HEK293 (cell line): ENCODE results near the gene TUBB2A.
"Not testable (repeated sequence)": the region's sequence is repeated elsewhere in the genome, so short reads cannot be mapped to it uniquely, and the experiment has no call there.

Source experiments
- CTCF ChIA-PET: fragments of 350-600 bp; formaldehyde crosslinking; extraction: SDS; loops from one replicate; lab custom pipeline; 2021; ENCODE audit warnings: antibody characterized with exemption; lab: Yijun Ruan, JAX
- POLR2A ChIA-PET: fragments of 300-600 bp; formaldehyde crosslinking; extraction: SDS; loops from one replicate; lab custom pipeline; 2020; ENCODE audit warnings: antibody characterized with exemption, inconsistent platforms; lab: Yijun Ruan, JAX
- H3K27ac ChIP-seq: fragments of 200-500 bp; sonication (Bioruptor generic); 2 replicates; pipeline ENCODE4 v1.5.1; 2014; ENCODE audit warnings: low read depth, low read length, control low read depth, inconsistent platforms; ENCODE audit errors: extremely low read depth
- H3K36me3 ChIP-seq, 2 experiments: fragments of 200-500 bp in 1 of 2; sonication (Bioruptor generic) in 1 of 2; 1 replicate in 1 of 2; 2 replicates in 1 of 2; pipeline ENCODE4 v1.5.1; 2014 to 2017; ENCODE audit warnings: inconsistent platforms in 2 of 2, low read length in 2 of 2; ENCODE audit not compliant: control insufficient read depth in 2 of 2, insufficient read depth in 1 of 2
- H3K4me1 ChIP-seq: fragments of 200-500 bp; sonication (Bioruptor generic); 2 replicates; pipeline ENCODE4 v1.5.1; 2014; ENCODE audit warnings: mild to moderate bottlenecking, low read length, inconsistent platforms; ENCODE audit not compliant: control insufficient read depth, insufficient read depth
- H3K4me3 ChIP-seq: 2 replicates; pipeline ENCODE4 v1.5.1; 2011; ENCODE audit warnings: low read depth, mild to moderate bottlenecking, control low read depth, low read length, moderate library complexity
- H3K9me3 ChIP-seq: fragments of 200-500 bp; sonication (Bioruptor generic); 2 replicates; pipeline ENCODE4 v1.5.1; 2014; ENCODE audit warnings: low read depth, low read length, inconsistent platforms; ENCODE audit not compliant: control insufficient read depth, insufficient read depth
- GLIS1 ChIP-seq: fragments of 450-650 bp; formaldehyde crosslinking; IDR thresholded peaks from 2 replicates; pipeline ENCODE4 v1.5.1; 2016; ENCODE audit warnings: missing biosample characterization, missing genetic modification characterization
- OSR2 ChIP-seq: fragments of 450-650 bp; formaldehyde crosslinking; IDR thresholded peaks from 2 replicates; pipeline ENCODE4 v1.5.1; 2016; ENCODE audit warnings: missing biosample characterization, missing genetic modification characterization
- SETDB1 ChIP-seq: IDR thresholded peaks from one replicate; pipeline ENCODE4 v1.6.1; 2017; ENCODE audit warnings: mild to moderate bottlenecking, low read length, moderate library complexity, mixed read lengths; ENCODE audit not compliant: insufficient read length
- ZBTB48 ChIP-seq: fragments of 450-650 bp; formaldehyde crosslinking; IDR thresholded peaks from 2 replicates; pipeline ENCODE4 v1.5.1; 2016; ENCODE audit warnings: missing biosample characterization, missing genetic modification characterization
- ZNF335 ChIP-seq: fragments of 450-650 bp; formaldehyde crosslinking; conservative IDR thresholded peaks from 2 replicates; pipeline ENCODE4 v1.5.1; 2016; ENCODE audit warnings: missing biosample characterization, missing genetic modification characterization
- ZNF341 ChIP-seq: fragments of 450-650 bp; formaldehyde crosslinking; IDR thresholded peaks from 2 replicates; pipeline ENCODE4; 2016; ENCODE audit warnings: low read depth, missing biosample characterization, missing genetic modification characterization
- ZNF394 ChIP-seq: fragments of 450-650 bp; formaldehyde crosslinking; IDR thresholded peaks from 2 replicates; pipeline ENCODE4 v1.5.1; 2016; ENCODE audit warnings: missing biosample characterization, missing genetic modification characterization, mild to moderate bottlenecking, moderate library complexity, borderline replicate concordance
- TF ChIP-seq, protein P1 (sequence below): fragments of 450-650 bp; formaldehyde crosslinking; IDR thresholded peaks from 2 replicates; pipeline ENCODE4 v1.5.1; 2016; ENCODE audit warnings: missing biosample characterization, missing genetic modification characterization, borderline replicate concordance
- TF ChIP-seq, protein P2 (sequence below): fragments of 450-650 bp; formaldehyde crosslinking; IDR thresholded peaks from 2 replicates; pipeline ENCODE4 v1.5.1; 2017; ENCODE audit warnings: missing biosample characterization, mild to moderate bottlenecking, missing genetic modification characterization, moderate library complexity
- TF ChIP-seq, protein P3 (sequence below): fragments of 450-650 bp; formaldehyde crosslinking; IDR thresholded peaks from 2 replicates; pipeline ENCODE4 v1.5.1; 2016; ENCODE audit warnings: missing biosample characterization, missing genetic modification characterization

TUBB2A gene

DNA sequence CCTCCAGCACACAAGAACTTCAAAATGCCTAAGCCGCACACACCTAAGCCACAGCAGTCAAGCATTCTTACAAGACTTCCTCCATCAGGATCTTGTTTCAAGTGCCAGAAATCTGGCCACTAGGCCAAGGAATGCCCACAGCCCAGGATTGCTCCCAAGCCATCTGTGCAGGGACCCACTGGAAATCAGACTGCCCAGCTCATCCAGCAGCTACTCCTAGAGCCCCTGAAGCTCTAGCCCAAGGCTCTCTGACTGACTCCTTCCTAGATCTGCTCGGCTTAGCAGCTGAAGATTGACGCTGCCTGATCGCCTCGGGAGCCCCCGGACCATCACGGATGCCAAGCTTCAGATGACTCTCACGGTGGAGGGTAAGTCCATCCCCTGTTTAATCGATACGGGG, 10.7 kb upstream of the TUBB2A start:
- H3K4me3 ChIP-seq, H3K36me3 ChIP-seq, POLR2A ChIA-PET, CTCF ChIA-PET, H3K27ac ChIP-seq, H3K9me3 ChIP-seq: not testable (repeated sequence)
- peaks cover 15% of the 10 kb centered on the region for H3K4me1 ChIP-seq
- TF ChIP-seq ZNF394, result peak; percentile 62; the same call in 1 of the 2 replicates

DNA sequence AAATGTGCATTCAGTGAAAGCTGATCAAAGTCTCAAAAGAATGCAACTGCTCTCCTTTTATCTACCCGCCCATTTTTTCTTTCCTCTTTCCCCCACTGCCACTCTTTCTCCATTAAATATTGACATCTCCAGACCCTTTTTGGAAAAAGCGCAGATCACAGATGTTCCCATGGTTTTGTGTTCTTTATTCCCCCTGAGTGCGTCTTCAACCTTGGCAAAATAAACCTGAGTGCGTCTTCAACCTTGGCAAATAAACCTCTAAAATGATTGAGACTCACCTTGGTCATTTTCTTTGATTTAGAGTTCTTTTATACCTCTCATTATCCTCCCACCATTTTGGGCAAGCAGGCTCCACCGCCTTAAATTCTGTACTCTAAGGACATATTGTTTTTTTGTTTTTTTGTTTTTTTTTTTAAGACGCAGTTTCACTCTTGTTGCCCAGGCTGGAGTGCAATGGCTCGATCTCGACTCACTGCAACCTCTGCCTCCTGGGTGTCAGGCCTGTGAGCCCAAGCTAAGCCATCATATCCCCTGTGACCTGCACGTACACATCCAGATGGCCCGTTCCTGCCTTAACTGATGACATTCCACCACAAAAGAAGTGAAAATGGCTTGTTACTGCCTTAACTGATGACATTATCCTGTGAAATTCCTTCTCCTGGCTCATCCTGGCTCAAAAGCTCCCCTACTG, 9.3 kb upstream of the TUBB2A start:
- H3K36me3 ChIP-seq, H3K4me3 ChIP-seq, H3K9me3 ChIP-seq, H3K27ac ChIP-seq: not testable (repeated sequence)
- peaks cover 18% of the 10 kb centered on the region for H3K4me1 ChIP-seq
- ChIA-PET POLR2A (interaction anchor here (1.4 to 2.9 kb wide), 5 partner anchors 10 to 65 kb away, joined by 4 to 25 read pairs (median 9); partner anchors contain the start of gene TUBB2A), CTCF (interaction anchor here (0.6 to 2.3 kb wide), 8 partner anchors 9 to 85 kb away, joined by 3 to 11 read pairs (median 4); partner anchors contain the start of gene TUBB2A)

DNA sequence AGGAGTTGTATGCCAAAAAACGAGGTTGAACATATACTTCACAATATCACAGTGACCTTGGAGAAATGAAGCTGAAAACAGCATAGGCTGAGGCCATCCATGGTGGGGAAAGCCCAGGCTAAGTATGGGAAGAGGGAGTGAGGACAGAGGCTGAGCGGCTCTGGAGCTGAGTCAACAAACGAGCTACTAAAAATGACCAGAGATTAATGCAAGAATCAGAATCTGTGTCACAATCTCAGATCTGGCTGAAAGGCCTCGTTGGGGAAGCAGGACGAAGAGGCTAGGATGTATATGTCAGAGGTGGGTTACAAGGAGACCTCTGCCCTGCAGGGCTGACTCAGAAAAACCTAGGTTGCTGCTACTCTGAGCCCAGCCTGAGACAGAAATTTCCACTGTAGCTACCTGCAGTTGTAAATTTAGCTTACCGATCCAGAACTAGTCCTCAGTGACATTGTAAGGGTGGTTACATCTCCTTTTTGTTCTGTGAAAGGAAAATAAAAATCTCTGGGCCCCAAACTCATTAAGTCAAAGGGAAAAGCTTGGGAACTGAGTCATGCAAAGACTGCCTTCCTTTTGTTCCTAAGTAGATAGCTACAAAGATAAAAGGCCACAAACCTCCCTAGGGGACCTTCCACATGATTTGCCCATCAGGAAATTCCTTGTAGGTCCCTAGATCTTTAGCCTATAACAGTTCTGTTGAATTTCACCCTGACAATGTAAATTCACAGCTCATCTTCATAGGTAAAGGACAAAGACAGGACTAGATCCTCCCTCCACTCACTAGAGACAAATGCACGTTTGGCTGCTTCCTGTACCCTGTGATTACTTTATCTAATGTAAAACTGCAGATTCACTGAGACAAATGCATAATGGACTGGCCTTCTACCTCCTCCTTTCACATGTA, 8.5 kb upstream of the TUBB2A start:
- CTCF ChIA-PET, result interaction anchor here (0.6 to 2.3 kb wide), 15 partner anchors 8 to 852 kb away, joined by 3 to 11 read pairs (median 4); partner anchors contain the start of gene TUBB2A
- POLR2A ChIA-PET, result interaction anchor here (0.9 to 2.9 kb wide), 10 partner anchors 9 to 66 kb away, joined by 3 to 25 read pairs (median 4); partner anchors contain the start of genes BPHL and TUBB2A
- H3K27ac ChIP-seq, result no peak overlapping the region; the same call in 1 of the 2 replicates
- peaks cover 18% of the 10 kb centered on the region for H3K4me1 ChIP-seq
- no peaks in the 10 kb centered on the region for H3K36me3 ChIP-seq
- peak; percentile 27 for TF ChIP-seq SETDB1
- TF ChIP-seq, protein P1, sequence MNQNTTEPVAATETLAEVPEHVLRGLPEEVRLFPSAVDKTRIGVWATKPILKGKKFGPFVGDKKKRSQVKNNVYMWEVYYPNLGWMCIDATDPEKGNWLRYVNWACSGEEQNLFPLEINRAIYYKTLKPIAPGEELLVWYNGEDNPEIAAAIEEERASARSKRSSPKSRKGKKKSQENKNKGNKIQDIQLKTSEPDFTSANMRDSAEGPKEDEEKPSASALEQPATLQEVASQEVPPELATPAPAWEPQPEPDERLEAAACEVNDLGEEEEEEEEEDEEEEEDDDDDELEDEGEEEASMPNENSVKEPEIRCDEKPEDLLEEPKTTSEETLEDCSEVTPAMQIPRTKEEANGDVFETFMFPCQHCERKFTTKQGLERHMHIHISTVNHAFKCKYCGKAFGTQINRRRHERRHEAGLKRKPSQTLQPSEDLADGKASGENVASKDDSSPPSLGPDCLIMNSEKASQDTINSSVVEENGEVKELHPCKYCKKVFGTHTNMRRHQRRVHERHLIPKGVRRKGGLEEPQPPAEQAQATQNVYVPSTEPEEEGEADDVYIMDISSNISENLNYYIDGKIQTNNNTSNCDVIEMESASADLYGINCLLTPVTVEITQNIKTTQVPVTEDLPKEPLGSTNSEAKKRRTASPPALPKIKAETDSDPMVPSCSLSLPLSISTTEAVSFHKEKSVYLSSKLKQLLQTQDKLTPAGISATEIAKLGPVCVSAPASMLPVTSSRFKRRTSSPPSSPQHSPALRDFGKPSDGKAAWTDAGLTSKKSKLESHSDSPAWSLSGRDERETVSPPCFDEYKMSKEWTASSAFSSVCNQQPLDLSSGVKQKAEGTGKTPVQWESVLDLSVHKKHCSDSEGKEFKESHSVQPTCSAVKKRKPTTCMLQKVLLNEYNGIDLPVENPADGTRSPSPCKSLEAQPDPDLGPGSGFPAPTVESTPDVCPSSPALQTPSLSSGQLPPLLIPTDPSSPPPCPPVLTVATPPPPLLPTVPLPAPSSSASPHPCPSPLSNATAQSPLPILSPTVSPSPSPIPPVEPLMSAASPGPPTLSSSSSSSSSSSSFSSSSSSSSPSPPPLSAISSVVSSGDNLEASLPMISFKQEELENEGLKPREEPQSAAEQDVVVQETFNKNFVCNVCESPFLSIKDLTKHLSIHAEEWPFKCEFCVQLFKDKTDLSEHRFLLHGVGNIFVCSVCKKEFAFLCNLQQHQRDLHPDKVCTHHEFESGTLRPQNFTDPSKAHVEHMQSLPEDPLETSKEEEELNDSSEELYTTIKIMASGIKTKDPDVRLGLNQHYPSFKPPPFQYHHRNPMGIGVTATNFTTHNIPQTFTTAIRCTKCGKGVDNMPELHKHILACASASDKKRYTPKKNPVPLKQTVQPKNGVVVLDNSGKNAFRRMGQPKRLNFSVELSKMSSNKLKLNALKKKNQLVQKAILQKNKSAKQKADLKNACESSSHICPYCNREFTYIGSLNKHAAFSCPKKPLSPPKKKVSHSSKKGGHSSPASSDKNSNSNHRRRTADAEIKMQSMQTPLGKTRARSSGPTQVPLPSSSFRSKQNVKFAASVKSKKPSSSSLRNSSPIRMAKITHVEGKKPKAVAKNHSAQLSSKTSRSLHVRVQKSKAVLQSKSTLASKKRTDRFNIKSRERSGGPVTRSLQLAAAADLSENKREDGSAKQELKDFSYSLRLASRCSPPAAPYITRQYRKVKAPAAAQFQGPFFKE (tag by site-specific recombination), result no peak
- TF ChIP-seq, protein P2, sequence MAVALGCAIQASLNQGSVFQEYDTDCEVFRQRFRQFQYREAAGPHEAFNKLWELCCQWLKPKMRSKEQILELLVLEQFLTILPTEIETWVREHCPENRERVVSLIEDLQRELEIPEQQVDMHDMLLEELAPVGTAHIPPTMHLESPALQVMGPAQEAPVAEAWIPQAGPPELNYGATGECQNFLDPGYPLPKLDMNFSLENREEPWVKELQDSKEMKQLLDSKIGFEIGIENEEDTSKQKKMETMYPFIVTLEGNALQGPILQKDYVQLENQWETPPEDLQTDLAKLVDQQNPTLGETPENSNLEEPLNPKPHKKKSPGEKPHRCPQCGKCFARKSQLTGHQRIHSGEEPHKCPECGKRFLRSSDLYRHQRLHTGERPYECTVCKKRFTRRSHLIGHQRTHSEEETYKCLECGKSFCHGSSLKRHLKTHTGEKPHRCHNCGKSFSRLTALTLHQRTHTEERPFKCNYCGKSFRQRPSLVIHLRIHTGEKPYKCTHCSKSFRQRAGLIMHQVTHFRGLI (tag by site-specific recombination), result no peak
- TF ChIP-seq, protein P3, sequence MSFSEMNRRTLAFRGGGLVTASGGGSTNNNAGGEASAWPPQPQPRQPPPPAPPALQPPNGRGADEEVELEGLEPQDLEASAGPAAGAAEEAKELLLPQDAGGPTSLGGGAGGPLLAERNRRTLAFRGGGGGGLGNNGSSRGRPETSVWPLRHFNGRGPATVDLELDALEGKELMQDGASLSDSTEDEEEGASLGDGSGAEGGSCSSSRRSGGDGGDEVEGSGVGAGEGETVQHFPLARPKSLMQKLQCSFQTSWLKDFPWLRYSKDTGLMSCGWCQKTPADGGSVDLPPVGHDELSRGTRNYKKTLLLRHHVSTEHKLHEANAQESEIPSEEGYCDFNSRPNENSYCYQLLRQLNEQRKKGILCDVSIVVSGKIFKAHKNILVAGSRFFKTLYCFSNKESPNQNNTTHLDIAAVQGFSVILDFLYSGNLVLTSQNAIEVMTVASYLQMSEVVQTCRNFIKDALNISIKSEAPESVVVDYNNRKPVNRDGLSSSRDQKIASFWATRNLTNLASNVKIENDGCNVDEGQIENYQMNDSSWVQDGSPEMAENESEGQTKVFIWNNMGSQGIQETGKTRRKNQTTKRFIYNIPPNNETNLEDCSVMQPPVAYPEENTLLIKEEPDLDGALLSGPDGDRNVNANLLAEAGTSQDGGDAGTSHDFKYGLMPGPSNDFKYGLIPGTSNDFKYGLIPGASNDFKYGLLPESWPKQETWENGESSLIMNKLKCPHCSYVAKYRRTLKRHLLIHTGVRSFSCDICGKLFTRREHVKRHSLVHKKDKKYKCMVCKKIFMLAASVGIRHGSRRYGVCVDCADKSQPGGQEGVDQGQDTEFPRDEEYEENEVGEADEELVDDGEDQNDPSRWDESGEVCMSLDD, result no peak
- no peak for TF ChIP-seq ZNF341 (tag by site-specific recombination)
- 0 out of 2 replicates have a peak, but pooled peaks have one; percentile 17 for TF ChIP-seq ZNF335 (tag by site-specific recombination)
- TF ChIP-seq ZBTB48 (tag by site-specific recombination), result peak; percentile 62
- TF ChIP-seq OSR2, result peak; percentile 28; the same call in 1 of the 2 replicates
- TF ChIP-seq GLIS1 (tag by site-specific recombination), result 0 out of 2 replicates have a peak, but pooled peaks have one; percentile 22
- no peaks in the 10 kb centered on the region for H3K9me3 ChIP-seq
- H3K4me3 ChIP-seq, result no peak overlapping the region
